Loucy (cell line): ENCODE measurements around the gene SIL1.

Experiments
- CTCF ChIP-seq: fragments of 200-600 bp; sonication (generic); conservative IDR thresholded peaks from 2 replicates; pipeline ENCODE4 v1.5.1; 2014; ENCODE audit warnings: mild to moderate bottlenecking, antibody characterized with exemption, low read length
- EZH2phosphoT487 ChIP-seq: fragments of 200-600 bp; IDR thresholded peaks from 2 replicates; pipeline ENCODE4 v1.6.1; 2018; ENCODE audit warnings: antibody characterized with exemption, mild to moderate bottlenecking, moderate library complexity, borderline replicate concordance

- TF ChIP-seq CTCF, result no peak
- no peak for TF ChIP-seq EZH2phosphoT487
Observed at GRCh38 chr5:138930371-138931097, 267.6 kb downstream of the SIL1 start.
